HG02759 (cell line): ENCODE results near the gene MGAT4B.
"Not testable (repeated sequence)": the region's sequence is repeated elsewhere in the genome, so short reads cannot be mapped to it uniquely, and the experiment has no call there.

Experiments
- ATAC-seq: cut with Tn5 transposase; IDR thresholded peaks from one replicate; pipeline ENCODE4 v1.9.1; 2021; ENCODE audit warnings: mild to moderate bottlenecking, moderate library complexity; ENCODE audit not compliant: unreplicated experiment

MGAT4B gene

DNA sequence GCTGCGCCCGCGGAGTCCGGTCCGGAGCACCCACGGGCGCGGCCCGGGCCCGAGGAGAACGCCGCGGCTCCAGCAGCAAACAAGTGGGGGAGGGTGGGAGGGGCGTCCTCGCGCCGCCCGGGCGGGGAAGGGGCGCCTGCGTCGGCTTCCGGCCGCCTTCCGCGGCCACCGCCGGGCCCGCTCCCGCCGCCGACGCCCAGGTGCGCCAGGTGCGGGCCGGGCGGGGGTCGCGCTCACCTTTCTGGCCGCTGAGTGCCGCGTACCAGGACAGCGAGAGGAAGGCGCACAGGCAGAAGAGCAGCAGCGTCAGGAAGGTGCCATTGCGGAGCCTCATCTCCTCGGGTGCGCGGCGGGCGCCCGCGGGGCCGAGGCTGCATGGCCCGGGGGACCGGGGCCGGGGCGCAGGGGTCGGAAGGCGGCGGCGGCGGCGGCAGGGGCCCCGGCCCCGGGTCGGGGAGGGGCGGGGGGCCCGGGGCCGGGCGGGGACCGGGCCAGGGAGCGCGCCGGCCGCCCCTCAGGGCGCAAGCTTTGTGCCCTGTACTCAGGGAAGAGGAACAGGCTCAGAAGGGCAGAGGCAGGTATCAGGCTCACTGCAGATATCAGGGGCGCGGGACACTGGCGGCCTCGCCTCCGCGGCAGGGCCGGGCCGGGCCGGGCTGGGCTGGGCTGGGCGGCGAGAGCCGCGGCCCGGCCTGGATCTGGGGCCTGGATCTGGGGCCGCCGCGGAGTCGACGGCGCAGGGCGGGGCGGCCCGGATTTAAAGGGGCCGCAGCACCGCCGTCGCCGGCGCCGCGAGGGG, at the start of gene MGAT4B:
MGAT4B (minus strand) TSS at position 617 of the 799 bp plus-strand sequence; CDS start at position 334, 283 bp downstream.
- ATAC-seq, result peak; percentile 74

GRCh38 chr5:179854356-179854755, 47.7 kb upstream of the MGAT4B start:
- ATAC-seq, result no peak

DNA sequence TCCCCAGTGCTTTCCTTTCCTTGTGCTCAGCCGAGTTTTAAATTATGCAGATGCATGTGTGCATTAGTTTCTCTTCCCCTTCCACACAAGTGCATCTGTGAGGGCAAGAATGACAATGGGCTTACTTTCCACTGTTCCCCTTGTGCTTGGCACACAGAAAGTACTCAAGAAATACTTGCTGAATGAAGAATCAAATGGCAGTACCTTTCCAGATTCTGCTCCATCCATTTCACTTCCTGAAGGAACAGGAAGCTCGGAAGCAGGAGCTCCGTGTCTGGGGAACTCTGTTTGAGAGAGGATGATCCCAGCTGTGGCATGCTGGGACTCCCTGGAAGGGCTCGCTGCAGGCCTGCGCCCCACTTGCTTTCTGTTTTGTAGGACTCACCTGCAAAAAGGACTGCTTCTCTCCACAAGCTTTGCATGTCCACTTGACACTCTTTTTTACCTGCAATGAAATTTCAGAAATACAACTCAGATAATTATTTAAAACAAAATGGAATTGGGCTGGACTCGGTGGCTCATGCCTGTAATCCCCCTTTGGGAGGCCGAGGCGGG, 46.4 kb upstream of the MGAT4B start:
- peak; percentile 87 for ATAC-seq

GRCh38 chr5:179841621-179842020, 35.0 kb upstream of the MGAT4B start:
- ATAC-seq, result no peak

DNA sequence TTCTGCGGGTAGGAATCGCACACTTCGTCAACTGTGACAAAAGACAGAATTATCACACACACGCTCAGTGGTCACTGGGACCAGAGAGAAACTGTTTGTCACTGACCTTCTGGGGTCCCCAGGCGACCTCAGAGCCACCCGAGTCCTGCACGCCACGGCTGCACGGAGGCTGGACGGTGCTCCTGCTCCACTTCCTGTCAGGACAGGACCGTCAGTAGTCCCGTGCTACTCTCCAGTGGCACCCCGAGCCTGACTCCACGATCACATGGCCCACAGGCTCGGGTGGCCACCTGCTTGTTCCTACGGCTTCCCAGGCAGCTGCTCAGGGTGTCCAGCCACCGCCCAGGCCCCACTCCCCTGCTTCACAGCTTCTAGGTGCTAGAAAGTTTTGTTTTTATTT, 34.1 kb upstream of the MGAT4B start:
- ATAC-seq, result no peak

GRCh38 chr5:179840321-179840720, 33.7 kb upstream of the MGAT4B start:
- ATAC-seq, result no peak

DNA sequence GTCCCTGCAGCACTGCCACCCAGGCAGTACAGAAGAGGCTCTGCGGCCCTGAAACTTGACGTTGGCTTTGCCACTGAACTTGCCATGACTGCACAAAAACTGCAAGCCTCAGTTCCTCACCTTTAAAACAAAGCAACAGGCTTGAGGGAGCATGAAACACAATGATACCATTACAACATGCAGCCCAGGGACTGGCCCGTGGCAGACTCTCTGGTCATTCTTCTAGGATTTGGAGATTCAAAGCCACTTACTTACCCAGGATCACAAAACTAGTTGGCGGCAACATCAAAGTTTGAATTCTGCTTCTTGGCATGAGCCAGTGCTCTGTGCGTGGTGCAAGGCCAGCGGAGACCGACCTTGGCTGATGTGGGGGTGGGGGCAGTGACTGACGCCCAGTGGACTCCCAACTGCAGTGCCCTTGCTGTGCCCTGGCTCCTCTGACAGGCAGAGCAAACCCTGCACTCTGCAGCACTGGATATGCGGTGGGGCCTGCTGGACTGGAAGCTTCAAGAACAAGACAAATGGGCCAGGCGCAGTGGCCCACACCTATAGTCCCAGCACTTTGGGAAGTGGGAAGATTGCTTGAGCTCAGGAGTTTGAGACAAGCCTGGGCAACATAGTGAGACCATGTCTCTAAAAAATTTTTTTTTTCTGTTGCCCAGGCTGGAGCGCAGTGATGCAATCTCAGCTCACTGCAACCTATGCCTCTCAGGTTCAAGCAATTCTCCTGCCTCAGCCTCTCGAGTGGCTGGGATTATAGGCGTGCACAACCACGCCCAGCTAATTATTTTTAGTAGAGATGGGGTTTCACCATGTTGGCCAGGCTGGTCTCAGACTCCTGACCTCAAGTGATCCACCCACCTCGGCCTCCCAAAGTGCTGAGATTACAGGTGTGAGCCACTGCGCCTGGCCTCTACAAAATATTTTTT, 32.9 kb upstream of the MGAT4B start:
- ATAC-seq, result no peak

GRCh38 chr5:179837076-179838011, 30.7 kb upstream of the MGAT4B start:
- ATAC-seq, result no peak

DNA sequence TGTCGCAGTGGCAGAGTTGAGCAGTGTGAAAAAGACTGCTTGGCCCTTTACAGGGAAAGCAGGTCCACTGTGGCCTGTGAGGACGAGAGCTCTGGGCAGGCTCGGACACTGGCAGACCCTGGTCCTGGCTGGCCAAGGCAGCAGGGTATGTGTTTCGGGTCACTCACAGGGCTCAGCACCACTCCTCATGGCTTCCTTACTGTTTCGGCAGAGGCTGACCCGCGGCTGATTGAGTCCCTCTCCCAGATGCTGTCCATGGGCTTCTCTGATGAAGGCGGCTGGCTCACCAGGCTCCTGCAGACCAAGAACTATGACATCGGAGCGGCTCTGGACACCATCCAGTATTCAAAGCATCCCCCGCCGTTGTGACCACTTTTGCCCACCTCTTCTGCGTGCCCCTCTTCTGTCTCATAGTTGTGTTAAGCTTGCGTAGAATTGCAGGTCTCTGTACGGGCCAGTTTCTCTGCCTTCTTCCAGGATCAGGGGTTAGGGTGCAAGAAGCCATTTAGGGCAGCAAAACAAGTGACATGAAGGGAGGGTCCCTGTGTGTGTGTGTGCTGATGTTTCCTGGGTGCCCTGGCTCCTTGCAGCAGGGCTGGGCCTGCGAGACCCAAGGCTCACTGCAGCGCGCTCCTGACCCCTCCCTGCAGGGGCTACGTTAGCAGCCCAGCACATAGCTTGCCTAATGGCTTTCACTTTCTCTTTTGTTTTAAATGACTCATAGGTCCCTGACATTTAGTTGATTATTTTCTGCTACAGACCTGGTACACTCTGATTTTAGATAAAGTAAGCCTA, 29.8 kb upstream of the MGAT4B start:
- ATAC-seq, result no peak

DNA sequence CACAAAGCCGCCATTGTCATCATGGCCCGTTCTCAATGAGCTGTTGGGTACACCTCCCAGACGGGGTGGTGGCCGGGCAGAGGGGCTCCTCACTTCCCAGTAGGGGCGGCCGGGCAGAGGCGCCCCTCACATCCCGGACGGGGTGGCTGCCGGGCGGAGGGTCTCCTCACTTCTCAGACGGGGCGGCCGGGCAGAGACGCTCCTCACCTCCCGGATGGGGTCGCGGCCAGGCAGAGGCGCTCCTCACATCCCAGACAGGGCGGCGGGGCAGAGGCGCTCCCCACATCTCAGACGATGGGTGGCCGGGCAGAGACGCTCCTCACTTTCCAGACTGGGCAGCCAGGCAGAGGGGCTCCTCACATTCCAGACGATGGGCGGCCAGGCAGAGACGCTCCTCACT, 28.2 kb upstream of the MGAT4B start:
- ATAC-seq, result not testable (repeated sequence)

DNA sequence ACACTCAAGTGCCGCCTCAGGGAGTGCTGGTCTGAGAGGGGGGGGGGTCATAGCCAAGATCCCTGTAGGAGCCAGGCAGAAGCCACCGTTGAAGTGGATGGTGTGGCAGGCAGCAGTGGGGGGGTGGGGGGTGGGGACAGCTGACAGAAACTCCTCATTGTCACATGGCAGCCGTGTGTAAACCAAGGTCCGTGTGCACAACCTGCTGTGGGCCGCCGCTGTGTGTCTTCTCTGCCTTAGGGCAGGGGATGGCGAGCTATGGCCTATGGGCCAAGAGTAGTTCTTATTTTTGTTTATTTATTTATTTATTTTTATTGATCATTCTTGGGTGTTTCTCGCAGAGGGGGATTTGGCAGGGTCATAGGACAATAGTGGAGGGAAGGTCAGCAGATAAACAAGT, 27.5 kb upstream of the MGAT4B start:
- no peak for ATAC-seq

DNA sequence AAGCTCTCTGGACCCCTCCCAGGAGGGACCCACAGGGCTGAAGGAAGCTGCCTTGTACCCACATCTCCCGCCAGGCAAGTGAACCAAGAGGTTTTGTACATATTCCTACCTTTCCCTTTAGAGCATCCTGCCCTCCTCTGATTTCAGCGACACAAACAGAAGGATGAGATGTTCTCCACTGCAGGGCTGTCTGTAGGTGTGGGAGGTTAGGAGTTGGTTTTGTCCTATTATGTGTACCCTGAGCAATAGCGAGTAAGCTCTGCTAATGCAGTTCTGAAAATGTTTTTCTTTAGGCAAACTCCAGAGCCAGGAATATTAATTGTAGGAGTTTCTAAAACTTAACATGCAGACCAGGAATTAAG, 27.0 kb upstream of the MGAT4B start:
- no peak for ATAC-seq

DNA sequence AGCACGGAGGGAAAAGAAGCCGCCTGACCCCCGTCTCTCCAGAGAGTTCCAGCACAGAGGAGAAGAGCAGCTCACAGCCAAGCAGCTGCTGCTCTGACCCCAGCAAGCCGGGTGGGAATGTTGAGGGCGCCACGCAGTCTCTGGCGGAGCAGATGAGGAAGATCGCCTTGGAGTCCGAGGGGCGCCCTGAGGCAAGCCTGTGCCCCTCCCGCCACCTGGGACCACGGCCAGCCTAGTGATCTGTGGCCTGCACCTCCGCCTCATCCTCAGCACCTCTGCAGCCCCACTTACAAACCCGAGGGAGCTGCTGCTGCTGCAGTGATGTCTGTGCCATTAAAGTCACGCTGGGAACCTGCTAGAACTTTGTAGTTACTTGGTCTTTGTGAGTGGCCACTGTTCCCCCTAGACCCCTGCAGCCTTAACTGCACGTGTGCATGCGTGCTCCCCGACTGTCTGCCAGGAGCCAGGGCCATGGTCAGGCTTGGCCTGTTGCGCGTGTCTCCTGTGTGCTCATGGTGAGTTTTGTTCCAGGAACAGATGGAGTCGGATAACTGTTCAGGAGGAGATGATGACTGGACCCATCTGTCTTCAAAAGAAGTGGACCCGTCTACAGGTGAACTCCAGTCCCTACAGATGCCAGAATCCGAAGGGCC, 26.5 kb upstream of the MGAT4B start:
- no peak for ATAC-seq

GRCh38 chr5:179832039-179832745, 25.5 kb upstream of the MGAT4B start:
- no peak for ATAC-seq

- ATAC-seq, result no peak
These were observed 24.3 kb upstream of the MGAT4B start for GRCh38 chr5:179830818-179831468.

GRCh38 chr5:179829732-179830435, 23.2 kb upstream of the MGAT4B start:
- ATAC-seq, result no peak

- ATAC-seq, result no peak
These were observed 22.2 kb upstream of the MGAT4B start for GRCh38 chr5:179828756-179829421.
